Measurements from ENCODE around the gene TANC1.

TANC1 gene

GRCh38 chr2:158958365-158958764 lies 10.1 kb upstream of the TANC1 start:
- no peak for TF ChIP-seq CTCF (IDR thresholded peaks at IDR 0.05; ENCODE audit: borderline replicate concordance, insufficient read depth, low read depth, low read length)
- no peak overlapping the region for H3K4me3 ChIP-seq (ENCODE audit: low read depth, low read length)

GRCh38 chr2:158960193-158960592 lies 8.2 kb upstream of the TANC1 start:
- TF ChIP-seq CTCF (IDR thresholded peaks at IDR 0.05; ENCODE audit: borderline replicate concordance, insufficient read depth, low read depth, low read length) = no peak
- H3K4me3 ChIP-seq (ENCODE audit: low read depth, low read length) = no peak overlapping the region

DNA sequence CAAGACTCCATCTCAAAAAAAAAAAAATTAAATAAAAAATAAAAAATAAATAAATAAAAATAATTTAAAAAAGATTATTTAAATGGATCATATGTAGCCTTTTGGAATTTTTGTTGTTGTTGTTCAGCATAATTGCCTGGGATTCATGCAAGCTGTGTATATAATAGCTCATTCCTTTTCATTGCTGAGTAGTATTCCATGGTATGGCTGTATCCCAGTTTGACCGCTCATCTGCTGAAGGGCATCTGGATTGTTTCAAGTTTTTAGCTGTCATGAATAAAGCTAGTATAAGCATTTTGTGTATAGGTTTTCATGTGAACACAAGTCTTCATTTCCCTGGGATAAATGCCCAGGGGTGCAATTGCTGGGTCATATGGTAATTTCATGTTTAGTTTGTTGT lies 6.4 kb upstream of the TANC1 start:
- no peak overlapping the region for H3K4me3 ChIP-seq (ENCODE audit: low read depth, low read length)
- TF ChIP-seq CTCF (IDR thresholded peaks at IDR 0.05; ENCODE audit: borderline replicate concordance, insufficient read depth, low read depth, low read length) = no peak

DNA sequence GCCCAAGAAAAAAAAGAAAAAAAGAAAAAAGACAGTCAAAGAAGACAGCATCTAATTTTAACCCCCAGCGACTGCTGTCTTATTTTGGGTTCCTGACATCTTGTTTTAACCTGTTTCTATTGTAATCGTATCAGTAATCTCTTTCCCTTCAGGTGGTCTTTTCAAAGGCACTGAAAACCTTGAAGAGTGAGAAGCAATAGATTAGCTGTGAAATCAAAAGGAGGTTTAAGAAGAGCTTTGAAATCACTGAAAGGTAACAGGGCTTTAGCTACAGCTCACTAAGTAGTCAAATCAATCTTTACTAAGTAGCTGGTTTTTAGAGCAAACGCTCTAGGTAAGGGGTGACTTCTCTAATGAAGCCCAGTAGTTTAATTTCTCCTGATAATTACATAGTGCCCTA lies 5.4 kb upstream of the TANC1 start:
- no peak for TF ChIP-seq CTCF (IDR thresholded peaks at IDR 0.05; ENCODE audit: borderline replicate concordance, insufficient read depth, low read depth, low read length)

GRCh38 chr2:158965107-158965506 lies 3.3 kb upstream of the TANC1 start:
- no peak for TF ChIP-seq CTCF (IDR thresholded peaks at IDR 0.05; ENCODE audit: borderline replicate concordance, insufficient read depth, low read depth, low read length)
- H3K4me3 ChIP-seq (ENCODE audit: low read depth, low read length) = no peak overlapping the region

More for the DNA sequence above, 5.4 kb upstream of the TANC1 start:
- no peak overlapping the region for H3K4me3 ChIP-seq (ENCODE audit: low read depth, low read length)

DNA sequence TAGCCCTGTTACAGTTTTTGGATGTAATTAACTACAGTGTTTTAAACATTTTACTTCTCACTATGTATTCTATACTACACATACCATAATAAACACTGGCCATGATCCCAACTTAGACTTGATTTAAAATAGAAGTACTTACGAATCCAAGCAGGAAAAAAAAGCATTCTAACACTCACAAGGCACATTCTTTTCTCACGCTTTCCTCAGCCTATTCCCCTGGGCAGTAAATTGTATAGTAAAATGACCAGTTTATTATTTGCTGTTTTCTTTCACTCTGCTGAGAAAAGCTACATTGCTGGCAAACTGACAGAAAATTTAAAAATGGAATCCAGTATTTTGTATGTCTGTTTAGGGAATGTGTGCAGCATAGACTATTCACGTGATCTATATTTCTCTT lies 2.8 kb upstream of the TANC1 start:
- TF ChIP-seq CTCF (IDR thresholded peaks at IDR 0.05; ENCODE audit: borderline replicate concordance, insufficient read depth, low read depth, low read length) = no peak
- H3K4me3 ChIP-seq (ENCODE audit: low read depth, low read length) = no peak overlapping the region

GRCh38 chr2:158966312-158966711 lies 2.1 kb upstream of the TANC1 start:
- no peak for TF ChIP-seq CTCF (IDR thresholded peaks at IDR 0.05; ENCODE audit: borderline replicate concordance, insufficient read depth, low read depth, low read length)
- H3K4me3 ChIP-seq (ENCODE audit: low read depth, low read length) = no peak overlapping the region

Data from GM12875 (cell line).